ENCODE measurements around the gene PPIP5K2. TPM values are rescaled to one million over a fixed set of nuclear protein-coding genes. Genes with fewer than 3 reads are reported as not detected.

Gene PPIP5K2
- total RNA-seq, 1 experiment from 2014 or later, result 75.6 TPM

DNA sequence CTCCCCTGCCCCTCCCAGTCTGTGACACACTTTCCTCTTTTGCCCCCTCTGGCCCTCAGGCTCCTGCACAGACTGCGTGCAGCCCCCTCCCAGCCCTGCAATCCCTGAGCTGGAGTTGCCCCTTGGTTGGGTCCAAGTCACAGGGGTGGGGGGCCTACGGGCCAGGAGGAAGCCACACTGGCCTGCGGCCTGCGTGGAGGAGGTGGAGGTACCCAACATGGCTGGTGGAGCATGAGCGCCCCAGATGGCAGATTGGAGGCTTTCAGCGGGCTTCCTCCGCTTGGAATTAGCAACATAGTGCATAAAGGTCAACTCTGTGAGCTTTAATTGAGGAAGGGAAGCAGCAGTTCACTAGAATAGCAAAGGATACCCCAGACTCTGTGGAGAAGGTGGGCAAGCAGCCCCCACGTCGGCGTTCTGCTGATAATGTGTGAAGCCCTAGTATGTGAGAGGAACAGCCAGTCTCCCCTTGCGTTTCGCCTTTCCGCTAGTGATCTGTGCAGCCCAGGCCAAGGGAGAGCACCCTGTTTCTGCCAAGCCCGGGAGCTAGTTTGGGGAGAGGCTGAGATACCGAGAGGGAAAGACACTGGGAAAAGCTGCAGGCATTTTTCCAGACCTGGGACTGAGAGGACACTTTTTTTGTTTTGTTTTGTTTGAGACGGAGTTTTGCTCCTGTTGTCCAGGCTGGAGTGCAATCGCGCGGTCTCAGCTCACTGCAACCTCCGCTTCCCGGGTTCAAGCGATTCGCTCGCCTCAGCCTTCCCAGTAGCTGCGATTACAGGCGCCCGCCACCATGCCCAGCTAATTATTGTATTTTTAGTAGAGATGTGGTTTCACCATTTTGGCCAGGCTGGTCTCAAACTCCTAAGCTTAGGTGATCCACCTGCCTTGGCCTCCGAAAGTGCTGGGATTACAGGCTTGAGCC is 103.2 kb downstream of the PPIP5K2 start:
- intact Hi-C loops (cut with micrococcal nuclease; ENCODE audit: unreplicated experiment), result loop anchor here (5.0 to 10.0 kb wide), 2 partner anchors 178 to 686 kb away; no protein-coding TSS in a partner anchor
- Histone ChIP-seq H3K36me3 (ENCODE audit: insufficient read depth, low read length, poor library complexity, severe bottlenecking) (no peaks in the 10 kb centered on the region), H3K27ac (ENCODE audit: low read depth, low read length, poor library complexity, severe bottlenecking) (no peak overlapping the region), H3K9me3 (ENCODE audit: low read depth, low read length, poor library complexity, severe bottlenecking) (no peaks in the 10 kb centered on the region), H3K4me1 (ENCODE audit: insufficient read depth, low read length, poor library complexity, severe bottlenecking) (peaks cover 3% of the 10 kb centered on the region), H3K4me3 (ENCODE audit: low read depth, low read length, poor library complexity, severe bottlenecking) (no peak overlapping the region), H3K27me3 (replicated peaks; ENCODE audit: insufficient read depth, low read depth, low read length, poor library complexity) (no peaks in the 10 kb centered on the region)
- ChIA-PET CTCF (no interaction called here), POLR2A (ENCODE audit: low non-redundant PET) (no interaction called here)
- DNase-seq (ENCODE audit: low spot score), result no peak
- TF ChIP-seq, protein P1, sequence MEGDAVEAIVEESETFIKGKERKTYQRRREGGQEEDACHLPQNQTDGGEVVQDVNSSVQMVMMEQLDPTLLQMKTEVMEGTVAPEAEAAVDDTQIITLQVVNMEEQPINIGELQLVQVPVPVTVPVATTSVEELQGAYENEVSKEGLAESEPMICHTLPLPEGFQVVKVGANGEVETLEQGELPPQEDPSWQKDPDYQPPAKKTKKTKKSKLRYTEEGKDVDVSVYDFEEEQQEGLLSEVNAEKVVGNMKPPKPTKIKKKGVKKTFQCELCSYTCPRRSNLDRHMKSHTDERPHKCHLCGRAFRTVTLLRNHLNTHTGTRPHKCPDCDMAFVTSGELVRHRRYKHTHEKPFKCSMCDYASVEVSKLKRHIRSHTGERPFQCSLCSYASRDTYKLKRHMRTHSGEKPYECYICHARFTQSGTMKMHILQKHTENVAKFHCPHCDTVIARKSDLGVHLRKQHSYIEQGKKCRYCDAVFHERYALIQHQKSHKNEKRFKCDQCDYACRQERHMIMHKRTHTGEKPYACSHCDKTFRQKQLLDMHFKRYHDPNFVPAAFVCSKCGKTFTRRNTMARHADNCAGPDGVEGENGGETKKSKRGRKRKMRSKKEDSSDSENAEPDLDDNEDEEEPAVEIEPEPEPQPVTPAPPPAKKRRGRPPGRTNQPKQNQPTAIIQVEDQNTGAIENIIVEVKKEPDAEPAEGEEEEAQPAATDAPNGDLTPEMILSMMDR (conservative IDR thresholded peaks at IDR 0.05; ENCODE audit: low read depth, low read length), result no peak
- TF ChIP-seq EZH2 (IDR thresholded peaks at IDR 0.05; ENCODE audit: borderline replicate concordance, low read depth, low read length, poor library complexity, severe bottlenecking), result no peak
- BruUV-seq (replicated peaks), result no TSS peak

DNA sequence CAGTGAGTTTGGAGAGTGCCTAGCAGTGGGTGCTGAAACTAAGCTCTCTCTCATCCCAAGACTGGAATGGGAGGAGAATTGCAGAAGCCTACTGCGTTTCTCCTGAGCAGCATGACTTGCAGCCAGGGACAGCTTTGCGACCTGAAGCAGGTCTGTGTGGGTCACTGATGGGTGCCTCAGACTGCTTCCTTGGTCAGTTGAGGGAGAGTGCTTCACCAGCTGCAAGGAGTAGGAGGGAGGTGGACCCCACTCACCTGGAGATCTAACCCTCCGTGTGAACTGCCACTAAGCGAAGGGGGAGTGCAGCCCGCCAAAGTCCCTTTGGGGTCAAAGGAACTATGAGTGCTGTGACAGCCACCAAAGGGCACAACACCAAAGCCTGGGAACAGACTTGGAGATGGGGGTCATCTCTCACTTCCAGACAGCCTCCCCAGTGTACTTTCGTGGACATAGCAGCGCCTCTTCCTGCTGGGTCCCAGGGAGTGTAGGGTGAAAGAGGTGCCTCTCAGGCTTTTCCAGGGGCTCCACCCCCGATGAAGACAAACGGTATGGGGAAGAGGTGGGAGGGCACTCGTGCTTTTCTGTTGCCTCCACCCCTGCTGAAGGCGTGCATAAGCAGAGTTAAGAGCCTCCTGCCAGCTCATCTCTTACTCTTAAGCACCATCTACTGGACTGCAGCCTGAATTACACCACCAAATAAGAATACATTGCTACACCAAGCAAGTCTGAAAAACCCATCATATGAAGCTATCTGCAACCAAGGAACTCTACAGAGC is 104.2 kb downstream of the PPIP5K2 start:
- H3K9me3 ChIP-seq (ENCODE audit: low read depth, low read length, poor library complexity, severe bottlenecking), result peaks cover 3% of the 10 kb centered on the region

DNA sequence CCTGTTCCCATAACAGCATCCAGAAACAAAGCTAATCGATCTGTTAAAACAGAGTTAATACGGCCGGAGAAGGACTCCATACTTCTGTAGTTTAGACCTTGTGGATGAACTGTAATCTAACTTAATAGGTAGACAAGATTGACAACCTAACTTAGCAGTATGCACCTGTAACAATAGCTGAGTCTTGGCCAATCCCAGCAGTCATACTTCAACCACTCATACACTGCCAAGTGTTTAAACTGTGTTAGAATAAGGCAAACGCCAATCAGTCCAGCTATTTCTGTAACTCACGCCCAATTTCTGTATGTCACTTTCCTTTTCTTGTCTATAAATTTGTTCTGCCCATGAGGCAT is 104.8 kb downstream of the PPIP5K2 start:
- no peak overlapping the region for H3K27ac ChIP-seq (ENCODE audit: low read depth, low read length, poor library complexity, severe bottlenecking)
- H3K4me3 ChIP-seq (ENCODE audit: low read depth, low read length, poor library complexity, severe bottlenecking), result no peak overlapping the region
- intact Hi-C loops (cut with micrococcal nuclease; ENCODE audit: unreplicated experiment), result loop anchor here (1.0 to 10.0 kb wide), 3 partner anchors 180 to 688 kb away; no protein-coding TSS in a partner anchor
- BruUV-seq (replicated peaks), result no TSS peak
- H3K36me3 ChIP-seq (ENCODE audit: insufficient read depth, low read length, poor library complexity, severe bottlenecking), result no peaks in the 10 kb centered on the region
- no peaks in the 10 kb centered on the region for H3K27me3 ChIP-seq (replicated peaks; ENCODE audit: insufficient read depth, low read depth, low read length, poor library complexity)
- DNase-seq (ENCODE audit: low spot score), result no peak
- ChIA-PET POLR2A (ENCODE audit: low non-redundant PET) (no interaction called here), CTCF (interaction anchor here (0.5 to 1.4 kb wide), 7 partner anchors 168 to 689 kb away, joined by 3 to 7 read pairs (median 3); no protein-coding TSS in a partner anchor)
- peaks cover 3% of the 10 kb centered on the region for H3K9me3 ChIP-seq (ENCODE audit: low read depth, low read length, poor library complexity, severe bottlenecking)
- TF ChIP-seq, protein P1 (conservative IDR thresholded peaks at IDR 0.05; ENCODE audit: low read depth, low read length), result no peak
- TF ChIP-seq EZH2 (IDR thresholded peaks at IDR 0.05; ENCODE audit: borderline replicate concordance, low read depth, low read length, poor library complexity, severe bottlenecking), result no peak
- peaks cover 3% of the 10 kb centered on the region for H3K4me1 ChIP-seq (ENCODE audit: insufficient read depth, low read length, poor library complexity, severe bottlenecking)

More for the DNA sequence above, 104.2 kb downstream of the PPIP5K2 start:
- no peaks in the 10 kb centered on the region for H3K36me3 ChIP-seq (ENCODE audit: insufficient read depth, low read length, poor library complexity, severe bottlenecking)
- DNase-seq (ENCODE audit: low spot score), result peak; percentile 87
- intact Hi-C loops (cut with micrococcal nuclease; ENCODE audit: unreplicated experiment), result loop anchor here (1.0 to 10.0 kb wide), 3 partner anchors 180 to 687 kb away; no protein-coding TSS in a partner anchor
- BruUV-seq (replicated peaks), result no TSS peak
- no peak overlapping the region for H3K27ac ChIP-seq (ENCODE audit: low read depth, low read length, poor library complexity, severe bottlenecking)
- ChIA-PET CTCF (interaction anchor here (0.5 to 1.4 kb wide), 7 partner anchors 169 to 688 kb away, joined by 3 to 7 read pairs (median 3); no protein-coding TSS in a partner anchor), POLR2A (ENCODE audit: low non-redundant PET) (interaction anchor here (0.5 kb wide), 1 partner anchor 462 kb away, joined by 3 read pairs; no protein-coding TSS in a partner anchor)
- TF ChIP-seq, protein P1 (conservative IDR thresholded peaks at IDR 0.05; ENCODE audit: low read depth, low read length), result peak; percentile 83
- no peak for TF ChIP-seq EZH2 (IDR thresholded peaks at IDR 0.05; ENCODE audit: borderline replicate concordance, low read depth, low read length, poor library complexity, severe bottlenecking)
- H3K27me3 ChIP-seq (replicated peaks; ENCODE audit: insufficient read depth, low read depth, low read length, poor library complexity), result no peaks in the 10 kb centered on the region
- H3K4me3 ChIP-seq (ENCODE audit: low read depth, low read length, poor library complexity, severe bottlenecking), result peak overlapping the region; percentile 19
- peaks cover 3% of the 10 kb centered on the region for H3K4me1 ChIP-seq (ENCODE audit: insufficient read depth, low read length, poor library complexity, severe bottlenecking)

Data from A673 (cell line).